Retina (tissue), 1 donor: ENCODE data around the gene BDH1.
"Not testable (repeated sequence)": the region's sequence is repeated elsewhere in the genome, so short reads cannot be mapped to it uniquely, and the experiment has no call there.

Experiments
- DNase-seq: peaks from one replicate; pipeline ENCODE4 v3.0.0-alpha.2; 2016

The BDH1 gene

GRCh38 chr3:197482001-197482400 is 73.8 kb downstream of the BDH1 start:
- DNase-seq = no peak

- DNase-seq = no peak
Measured at GRCh38 chr3:197480320-197480719, 75.4 kb downstream of the BDH1 start.

GRCh38 chr3:197478746-197479668 is 76.8 kb downstream of the BDH1 start:
- peak; percentile 58 for DNase-seq

DNA sequence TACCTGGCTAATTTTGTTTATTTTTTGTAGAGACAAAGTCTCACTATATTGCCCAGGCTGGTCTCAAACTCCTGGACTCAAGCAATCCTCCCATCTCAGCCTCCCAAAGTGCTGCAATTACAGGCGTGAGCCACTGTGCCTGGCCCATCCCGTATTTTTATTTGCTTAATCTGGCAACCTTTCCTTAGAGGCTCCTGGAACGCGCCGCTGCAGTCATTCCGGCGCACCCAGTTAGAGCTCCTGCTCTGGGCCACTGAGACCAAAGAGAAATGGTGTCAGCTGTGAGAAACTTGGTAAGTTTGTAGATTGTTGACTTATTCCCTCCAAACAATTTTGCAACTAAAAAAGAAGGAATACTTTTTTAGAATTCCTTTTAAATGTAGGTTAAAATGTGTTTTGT is 78.0 kb downstream of the BDH1 start:
- DNase-seq = not testable (repeated sequence)

GRCh38 chr3:197475997-197476525 is 79.7 kb downstream of the BDH1 start:
- no peak for DNase-seq

DNA sequence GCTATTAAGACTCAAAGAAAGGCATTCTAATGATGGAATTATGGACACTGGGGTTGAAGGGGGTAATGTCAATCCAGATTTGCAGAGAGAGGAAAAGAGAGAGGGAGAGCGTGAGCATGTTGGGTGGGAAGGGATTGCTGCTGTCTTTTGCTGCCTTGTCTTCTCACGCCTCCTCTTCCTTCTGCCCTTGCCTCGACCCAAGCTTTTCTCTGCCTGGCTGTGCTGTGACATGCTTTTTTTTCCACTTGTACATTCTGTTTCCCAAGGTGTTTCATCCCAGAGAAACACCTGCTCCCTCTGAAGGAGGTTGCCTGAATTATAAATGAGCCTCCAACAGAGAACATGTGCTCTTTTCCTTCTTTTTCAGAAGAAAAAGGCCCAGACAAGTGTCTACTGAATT is 80.3 kb downstream of the BDH1 start:
- DNase-seq = no peak

DNA sequence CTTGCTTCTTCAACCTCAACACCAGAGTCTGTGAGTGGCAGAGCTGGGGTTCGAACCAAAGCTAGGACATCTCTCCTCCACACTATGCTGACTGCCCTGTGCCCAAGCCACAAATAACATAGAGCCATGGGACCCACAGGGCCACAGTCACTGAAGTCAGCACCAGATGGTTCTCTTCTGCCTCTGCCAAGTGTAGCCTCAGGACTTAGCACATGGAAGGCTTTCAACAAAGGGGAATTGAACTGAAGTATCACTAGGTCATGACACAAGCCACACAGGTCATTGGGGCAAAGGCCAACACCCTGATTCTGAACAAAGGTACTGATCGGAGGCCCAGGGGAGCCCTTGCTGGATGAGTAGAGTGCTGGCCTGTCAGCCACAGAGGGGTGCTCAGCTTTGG is 83.6 kb downstream of the BDH1 start:
- DNase-seq = no peak

DNA sequence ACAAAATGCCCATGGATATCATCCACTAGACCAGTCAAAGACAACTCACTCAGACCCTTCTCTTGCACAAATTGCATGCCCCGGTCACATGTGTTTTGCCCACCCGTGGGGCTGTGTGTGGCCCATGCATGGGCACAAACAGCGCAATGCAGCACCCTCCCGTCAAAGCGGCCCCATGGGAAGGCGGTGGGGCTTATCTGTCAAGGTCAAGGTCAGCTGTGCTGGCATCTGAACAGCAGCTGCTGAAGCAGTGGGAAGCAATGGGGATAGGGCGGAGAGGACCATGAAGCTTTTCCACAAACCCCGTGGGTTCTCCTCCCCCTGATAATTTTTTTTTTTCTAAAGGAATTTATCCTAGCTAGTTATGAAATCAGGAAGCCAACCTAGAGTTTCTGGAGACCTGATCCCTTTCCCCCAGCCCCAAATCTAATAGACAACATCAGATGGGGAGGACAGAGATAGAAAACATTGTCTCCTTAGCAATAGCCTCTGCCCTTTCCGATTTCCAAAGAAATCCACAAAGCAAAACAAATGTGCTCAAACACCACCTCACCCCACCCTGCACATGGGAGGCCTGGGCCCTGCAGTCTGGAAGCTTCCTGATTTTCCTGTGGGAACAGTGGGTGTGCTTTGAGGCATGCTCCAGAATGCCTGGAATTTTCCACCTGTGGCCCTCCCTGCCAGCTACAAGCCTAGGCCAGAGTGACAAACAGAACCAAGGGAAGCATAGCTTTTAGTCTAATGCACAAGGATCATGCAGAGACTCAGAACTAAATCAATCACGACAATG is 84.4 kb downstream of the BDH1 start:
- DNase-seq = no peak

DNA sequence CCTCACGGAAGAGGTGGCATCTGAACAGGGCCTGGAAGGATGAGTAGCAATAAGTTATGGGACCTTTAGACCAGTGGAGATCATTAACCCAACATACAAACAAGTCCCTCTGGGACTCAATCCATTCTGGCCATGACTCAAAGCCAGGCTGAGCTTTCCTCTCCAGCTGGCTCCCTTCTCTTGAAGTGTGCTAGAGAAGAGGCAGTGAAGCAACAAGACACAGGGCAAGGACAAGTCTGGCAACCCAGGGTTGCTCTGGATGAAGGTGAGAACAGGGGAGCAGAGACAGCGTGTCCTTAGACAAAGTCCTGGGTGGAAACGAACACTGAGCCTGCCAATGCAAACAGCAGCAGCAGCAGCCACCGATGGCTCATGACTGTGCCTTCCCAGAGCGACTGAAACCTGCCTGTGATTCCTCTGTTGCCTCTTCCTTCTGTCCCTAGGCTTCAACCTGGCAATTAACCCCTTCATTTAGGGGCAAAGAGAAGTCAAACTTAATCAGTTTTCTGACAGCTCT is 86.8 kb downstream of the BDH1 start:
- DNase-seq = no peak

- no peak for DNase-seq
Measured at GRCh38 chr3:197468167-197468566, 87.6 kb downstream of the BDH1 start.

GRCh38 chr3:197466586-197467399 is 89.0 kb downstream of the BDH1 start:
- no peak for DNase-seq

DNA sequence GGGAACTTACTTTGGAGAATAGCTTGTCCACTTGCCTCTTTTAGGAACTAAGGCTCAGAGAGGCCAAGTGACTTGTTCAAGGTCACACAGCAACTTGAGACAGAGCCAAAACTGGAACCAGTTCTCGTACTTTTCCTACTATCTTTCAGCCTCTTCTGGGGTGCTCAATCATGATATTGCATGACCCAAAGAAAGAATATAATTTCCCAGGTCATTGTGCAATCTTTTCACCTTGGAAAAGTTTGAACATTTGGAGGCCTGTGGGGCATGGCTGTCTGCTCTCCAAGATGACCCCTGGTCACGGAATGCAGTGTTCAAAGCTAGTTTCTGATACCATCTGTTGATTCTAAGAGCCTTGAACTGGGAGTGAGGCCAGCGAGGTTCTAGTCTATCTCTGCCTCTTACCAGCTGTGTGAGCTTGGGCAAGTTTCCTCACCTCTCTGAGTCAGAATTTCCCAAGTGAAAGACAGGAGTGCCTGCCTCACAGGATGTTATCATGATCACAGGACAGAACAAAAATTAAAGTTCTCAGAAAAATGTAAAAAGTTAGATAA is 89.7 kb downstream of the BDH1 start:
- DNase-seq = no peak

GRCh38 chr3:197465197-197465995 is 90.4 kb downstream of the BDH1 start:
- DNase-seq = no peak

- no peak for DNase-seq
Measured at GRCh38 chr3:197464794-197465193, 91.0 kb downstream of the BDH1 start.

DNA sequence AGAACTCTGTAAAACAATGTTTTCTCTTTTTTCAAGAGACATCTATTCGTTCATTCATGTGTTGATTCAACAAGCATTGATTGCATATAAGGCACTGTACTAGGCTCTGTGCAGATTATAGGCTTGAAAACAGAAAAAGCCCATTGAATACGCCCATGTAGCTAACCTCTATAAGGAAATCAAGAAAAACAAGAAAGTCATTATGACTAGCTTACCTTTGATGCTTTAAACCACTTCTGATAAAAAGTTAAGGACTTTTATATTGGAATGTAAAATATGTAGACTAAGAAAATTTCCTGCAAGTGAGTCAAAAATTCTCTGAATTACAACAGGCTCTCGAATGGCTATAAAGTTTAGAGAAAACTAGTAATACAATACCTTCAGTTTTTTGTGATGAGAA is 92.5 kb downstream of the BDH1 start:
- DNase-seq = no peak

- DNase-seq = no peak
Measured at GRCh38 chr3:197462808-197463207, 93.0 kb downstream of the BDH1 start.

GRCh38 chr3:197460639-197461038 is 95.1 kb downstream of the BDH1 start:
- no peak for DNase-seq

- no peak for DNase-seq
Measured at GRCh38 chr3:197460002-197460401, 95.8 kb downstream of the BDH1 start.
